Measurements from ENCODE around the gene KSR2. TPM values are rescaled to one million over a fixed set of nuclear protein-coding genes. Genes with fewer than 3 reads are reported as not detected.
"Not testable (repeated sequence)": the region's sequence is repeated elsewhere in the genome, so short reads cannot be mapped to it uniquely, and the experiment has no call there.

KSR2 gene
- total RNA-seq, 1 experiment from 2014 or later: 0.02 TPM

- no peak overlapping the region for H3K4me3 Mint-ChIP-seq (ENCODE audit: unreplicated experiment)
- H3K27ac Mint-ChIP-seq (ENCODE audit: low read depth, unreplicated experiment): no peak overlapping the region
- intact Hi-C loops (cut with micrococcal nuclease): no loop called here
- H3K36me3 Mint-ChIP-seq (ENCODE audit: insufficient read depth, unreplicated experiment): no peaks in the 10 kb centered on the region
- CTCF ChIA-PET: interaction anchor here (1.4 kb wide), 1 partner anchor 16 kb away, joined by 4 read pairs; no protein-coding TSS in a partner anchor
- peaks cover 12% of the 10 kb centered on the region for H3K4me1 Mint-ChIP-seq (ENCODE audit: insufficient read depth, unreplicated experiment)
- POLR2A ChIA-PET: no interaction called here
- peaks cover 8% of the 10 kb centered on the region for H3K9me3 Mint-ChIP-seq (ENCODE audit: unreplicated experiment)
- no peak for DNase-seq (ENCODE audit: unreplicated experiment)
- BruUV-seq (replicated peaks): no TSS peak
- TF ChIP-seq, protein P1, sequence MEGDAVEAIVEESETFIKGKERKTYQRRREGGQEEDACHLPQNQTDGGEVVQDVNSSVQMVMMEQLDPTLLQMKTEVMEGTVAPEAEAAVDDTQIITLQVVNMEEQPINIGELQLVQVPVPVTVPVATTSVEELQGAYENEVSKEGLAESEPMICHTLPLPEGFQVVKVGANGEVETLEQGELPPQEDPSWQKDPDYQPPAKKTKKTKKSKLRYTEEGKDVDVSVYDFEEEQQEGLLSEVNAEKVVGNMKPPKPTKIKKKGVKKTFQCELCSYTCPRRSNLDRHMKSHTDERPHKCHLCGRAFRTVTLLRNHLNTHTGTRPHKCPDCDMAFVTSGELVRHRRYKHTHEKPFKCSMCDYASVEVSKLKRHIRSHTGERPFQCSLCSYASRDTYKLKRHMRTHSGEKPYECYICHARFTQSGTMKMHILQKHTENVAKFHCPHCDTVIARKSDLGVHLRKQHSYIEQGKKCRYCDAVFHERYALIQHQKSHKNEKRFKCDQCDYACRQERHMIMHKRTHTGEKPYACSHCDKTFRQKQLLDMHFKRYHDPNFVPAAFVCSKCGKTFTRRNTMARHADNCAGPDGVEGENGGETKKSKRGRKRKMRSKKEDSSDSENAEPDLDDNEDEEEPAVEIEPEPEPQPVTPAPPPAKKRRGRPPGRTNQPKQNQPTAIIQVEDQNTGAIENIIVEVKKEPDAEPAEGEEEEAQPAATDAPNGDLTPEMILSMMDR (IDR thresholded peaks at IDR 0.05; ENCODE audit: unreplicated experiment): no peak
- peaks cover 7% of the 10 kb centered on the region for H3K27me3 Mint-ChIP-seq (ENCODE audit: insufficient read depth, unreplicated experiment)
These were observed 326.9 kb downstream of the KSR2 start for GRCh38 chr12:117641885-117642284.

GRCh38 chr12:117640511-117640910 is 328.3 kb downstream of the KSR2 start:
- TF ChIP-seq, protein P1 (IDR thresholded peaks at IDR 0.05; ENCODE audit: unreplicated experiment): no peak
- ChIA-PET CTCF (no interaction called here), POLR2A (no interaction called here)
- Mint-ChIP-seq H3K4me3 (ENCODE audit: unreplicated experiment) (no peak overlapping the region), H3K36me3 (ENCODE audit: insufficient read depth, unreplicated experiment) (no peaks in the 10 kb centered on the region), H3K27ac (ENCODE audit: low read depth, unreplicated experiment) (no peak overlapping the region), H3K4me1 (ENCODE audit: insufficient read depth, unreplicated experiment) (peaks cover 8% of the 10 kb centered on the region), H3K9me3 (ENCODE audit: unreplicated experiment) (peaks cover 16% of the 10 kb centered on the region), H3K27me3 (ENCODE audit: insufficient read depth, unreplicated experiment) (no peaks in the 10 kb centered on the region)
- DNase-seq (ENCODE audit: unreplicated experiment): no peak
- intact Hi-C loops (cut with micrococcal nuclease): no loop called here
- no TSS peak for BruUV-seq (replicated peaks)

DNA sequence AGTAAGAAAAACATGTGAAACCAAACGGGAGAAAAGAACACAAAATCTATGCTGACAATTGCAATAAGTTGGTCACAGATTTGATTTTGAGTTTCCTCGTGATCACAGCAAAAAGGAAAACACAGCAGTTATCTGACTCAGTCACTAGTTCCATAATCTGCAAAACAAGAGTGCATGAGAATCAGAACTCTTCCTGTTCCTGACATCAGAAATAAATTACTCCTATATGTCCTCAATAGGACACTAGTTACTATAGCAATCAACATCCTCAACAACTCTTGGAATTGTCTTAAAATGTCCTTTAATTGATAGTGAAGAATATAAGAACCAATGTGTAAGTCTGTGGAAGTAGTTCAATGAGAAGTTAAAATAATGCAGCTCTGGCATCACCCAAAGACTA is 339.3 kb downstream of the KSR2 start:
- peaks cover 6% of the 10 kb centered on the region for H3K36me3 Mint-ChIP-seq (ENCODE audit: insufficient read depth, unreplicated experiment)
- H3K27ac Mint-ChIP-seq (ENCODE audit: low read depth, unreplicated experiment): no peak overlapping the region
- ChIA-PET CTCF (no interaction called here), POLR2A (no interaction called here)
- no peak for DNase-seq (ENCODE audit: unreplicated experiment)
- H3K4me1 Mint-ChIP-seq (ENCODE audit: insufficient read depth, unreplicated experiment): no peaks in the 10 kb centered on the region
- peaks cover 10% of the 10 kb centered on the region for H3K9me3 Mint-ChIP-seq (ENCODE audit: unreplicated experiment)
- peaks cover 25% of the 10 kb centered on the region for H3K27me3 Mint-ChIP-seq (ENCODE audit: insufficient read depth, unreplicated experiment)
- TF ChIP-seq, protein P1 (IDR thresholded peaks at IDR 0.05; ENCODE audit: unreplicated experiment): no peak
- BruUV-seq (replicated peaks): no TSS peak
- intact Hi-C loops (cut with micrococcal nuclease): no loop called here
- no peak overlapping the region for H3K4me3 Mint-ChIP-seq (ENCODE audit: unreplicated experiment)

- H3K4me1 Mint-ChIP-seq (ENCODE audit: insufficient read depth, unreplicated experiment); BruUV-seq (replicated peaks); H3K27ac Mint-ChIP-seq (ENCODE audit: low read depth, unreplicated experiment); DNase-seq (ENCODE audit: unreplicated experiment); H3K9me3 Mint-ChIP-seq (ENCODE audit: unreplicated experiment); H3K4me3 Mint-ChIP-seq (ENCODE audit: unreplicated experiment); intact Hi-C loops (cut with micrococcal nuclease); H3K36me3 Mint-ChIP-seq (ENCODE audit: insufficient read depth, unreplicated experiment); CTCF ChIA-PET: not testable (repeated sequence)
- peaks cover 25% of the 10 kb centered on the region for H3K27me3 Mint-ChIP-seq (ENCODE audit: insufficient read depth, unreplicated experiment)
- POLR2A ChIA-PET: interaction anchor here (0.7 kb wide), 1 partner anchor 124 kb away, joined by 3 read pairs; no protein-coding TSS in a partner anchor
These were observed 340.1 kb downstream of the KSR2 start for GRCh38 chr12:117628711-117629110.

GRCh38 chr12:117622741-117623140 is 346.0 kb downstream of the KSR2 start:
- no peaks in the 10 kb centered on the region for H3K9me3 Mint-ChIP-seq (ENCODE audit: unreplicated experiment)
- TF ChIP-seq, protein P1 (IDR thresholded peaks at IDR 0.05; ENCODE audit: unreplicated experiment): no peak
- ChIA-PET CTCF (interaction anchor here (1.0 kb wide), 1 partner anchor 28 kb away, joined by 3 read pairs; no protein-coding TSS in a partner anchor), POLR2A (no interaction called here)
- no peaks in the 10 kb centered on the region for H3K4me1 Mint-ChIP-seq (ENCODE audit: insufficient read depth, unreplicated experiment)
- peaks cover 13% of the 10 kb centered on the region for H3K27me3 Mint-ChIP-seq (ENCODE audit: insufficient read depth, unreplicated experiment)
- no peak for DNase-seq (ENCODE audit: unreplicated experiment)
- no peak overlapping the region for H3K27ac Mint-ChIP-seq (ENCODE audit: low read depth, unreplicated experiment)
- H3K4me3 Mint-ChIP-seq (ENCODE audit: unreplicated experiment): no peak overlapping the region
- peaks cover 6% of the 10 kb centered on the region for H3K36me3 Mint-ChIP-seq (ENCODE audit: insufficient read depth, unreplicated experiment)
- no TSS peak for BruUV-seq (replicated peaks)
- intact Hi-C loops (cut with micrococcal nuclease): no loop called here

Measured in MCF 10A (cell line).